ENCODE measurements around the gene TPBGL.

Gene TPBGL

DNA sequence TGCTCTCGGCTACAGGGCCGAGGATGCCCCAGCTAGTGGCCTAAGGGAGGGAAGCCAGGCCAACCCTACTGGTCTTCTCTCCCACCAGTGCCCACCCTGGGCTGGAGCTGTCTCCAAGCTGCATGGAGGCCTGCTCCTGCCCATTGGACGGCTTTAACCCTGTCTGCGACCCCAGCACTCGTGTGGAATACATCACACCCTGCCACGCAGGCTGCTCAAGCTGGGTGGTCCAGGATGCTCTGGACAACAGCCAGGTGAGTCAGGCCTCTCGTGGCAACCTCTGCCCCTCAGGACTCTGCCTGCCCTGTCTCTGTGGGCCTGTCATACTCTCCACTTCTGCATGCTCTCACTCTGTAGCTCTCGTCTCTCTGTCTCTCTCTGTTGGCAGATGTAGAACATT, 44.1 kb upstream of the TPBGL start:
- TF ChIP-seq, protein P1, sequence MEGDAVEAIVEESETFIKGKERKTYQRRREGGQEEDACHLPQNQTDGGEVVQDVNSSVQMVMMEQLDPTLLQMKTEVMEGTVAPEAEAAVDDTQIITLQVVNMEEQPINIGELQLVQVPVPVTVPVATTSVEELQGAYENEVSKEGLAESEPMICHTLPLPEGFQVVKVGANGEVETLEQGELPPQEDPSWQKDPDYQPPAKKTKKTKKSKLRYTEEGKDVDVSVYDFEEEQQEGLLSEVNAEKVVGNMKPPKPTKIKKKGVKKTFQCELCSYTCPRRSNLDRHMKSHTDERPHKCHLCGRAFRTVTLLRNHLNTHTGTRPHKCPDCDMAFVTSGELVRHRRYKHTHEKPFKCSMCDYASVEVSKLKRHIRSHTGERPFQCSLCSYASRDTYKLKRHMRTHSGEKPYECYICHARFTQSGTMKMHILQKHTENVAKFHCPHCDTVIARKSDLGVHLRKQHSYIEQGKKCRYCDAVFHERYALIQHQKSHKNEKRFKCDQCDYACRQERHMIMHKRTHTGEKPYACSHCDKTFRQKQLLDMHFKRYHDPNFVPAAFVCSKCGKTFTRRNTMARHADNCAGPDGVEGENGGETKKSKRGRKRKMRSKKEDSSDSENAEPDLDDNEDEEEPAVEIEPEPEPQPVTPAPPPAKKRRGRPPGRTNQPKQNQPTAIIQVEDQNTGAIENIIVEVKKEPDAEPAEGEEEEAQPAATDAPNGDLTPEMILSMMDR (IDR thresholded peaks at IDR 0.05; ENCODE audit: borderline replicate concordance, insufficient read depth, low read depth, low read length) = no peak
- no peak overlapping the region for H3K4me3 ChIP-seq (ENCODE audit: low read depth, low read length)

DNA sequence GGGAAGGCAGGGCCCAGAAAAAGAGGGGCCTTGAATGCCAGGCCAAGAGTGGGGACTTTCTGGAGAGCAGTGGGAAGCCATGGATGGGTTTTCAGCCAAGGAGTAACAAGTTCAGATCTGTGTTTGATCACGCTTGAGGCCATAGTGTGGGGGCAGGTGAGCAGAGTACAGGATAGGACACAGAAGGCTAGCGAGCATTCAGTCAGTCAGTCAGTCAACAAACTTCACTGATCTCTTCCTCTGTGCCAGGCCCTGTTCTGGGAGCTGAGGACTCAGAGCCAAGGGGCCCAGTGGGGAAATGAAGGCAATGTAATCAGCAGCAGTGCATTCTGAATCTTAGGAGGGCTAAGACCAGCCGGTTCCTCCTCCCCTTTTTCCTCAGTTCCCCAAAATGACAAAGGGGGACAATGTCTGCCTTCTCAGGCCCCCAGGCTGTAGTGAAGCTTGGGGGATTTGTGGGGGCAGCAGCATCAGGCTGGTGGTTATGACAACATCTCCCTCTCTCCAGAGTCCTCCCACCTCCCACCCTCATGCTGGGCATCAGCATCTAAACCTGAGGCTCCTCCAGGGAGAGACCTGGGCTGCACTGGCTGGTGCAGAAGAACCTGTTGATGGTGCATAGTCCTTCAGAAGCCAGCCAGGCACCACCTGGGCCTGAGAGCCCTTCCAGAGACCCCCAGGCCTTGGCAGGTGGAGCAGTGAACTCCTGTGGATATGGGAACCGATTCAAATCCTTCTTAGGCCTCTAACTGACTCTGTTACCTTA, 42.9 kb upstream of the TPBGL start:
- TF ChIP-seq, protein P1 (IDR thresholded peaks at IDR 0.05; ENCODE audit: borderline replicate concordance, insufficient read depth, low read depth, low read length) = no peak

DNA sequence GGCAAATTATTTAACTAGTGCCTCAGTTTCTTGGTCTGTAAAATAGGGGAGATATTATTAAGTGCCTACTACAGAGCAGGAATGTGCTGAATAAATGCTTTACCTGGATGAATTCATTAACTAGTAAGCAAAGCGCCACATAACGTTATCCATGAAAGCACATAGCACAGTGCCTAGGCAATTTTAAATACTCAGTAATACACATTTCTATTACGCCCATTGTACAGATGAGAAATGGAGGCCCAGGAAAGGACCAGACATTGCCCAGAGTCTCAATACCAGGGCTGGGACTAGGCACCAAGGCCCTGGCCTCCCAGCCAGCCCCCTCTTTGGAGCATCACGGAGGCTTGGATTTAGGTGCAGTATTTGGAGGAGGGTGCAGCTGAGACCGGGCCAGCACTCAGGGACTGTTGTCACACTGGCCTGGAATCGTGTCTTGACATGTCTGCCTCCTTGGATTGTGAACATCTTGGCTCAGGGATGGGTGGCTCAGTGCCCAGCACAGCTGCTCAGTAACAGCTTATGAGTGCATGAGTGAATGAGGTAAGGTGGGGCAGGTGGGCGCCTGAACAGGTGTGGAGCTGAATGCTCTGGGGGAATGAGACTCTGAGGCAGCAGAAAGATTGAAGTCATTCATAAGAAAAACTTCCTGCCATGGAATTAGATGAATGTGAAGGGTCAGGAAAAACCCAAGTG, 42.1 kb upstream of the TPBGL start:
- TF ChIP-seq, protein P1 (IDR thresholded peaks at IDR 0.05; ENCODE audit: borderline replicate concordance, insufficient read depth, low read depth, low read length) = no peak
- H3K4me3 ChIP-seq (ENCODE audit: low read depth, low read length) = no peak overlapping the region

More for the DNA sequence above, 42.9 kb upstream of the TPBGL start:
- H3K4me3 ChIP-seq (ENCODE audit: low read depth, low read length) = no peak overlapping the region

DNA sequence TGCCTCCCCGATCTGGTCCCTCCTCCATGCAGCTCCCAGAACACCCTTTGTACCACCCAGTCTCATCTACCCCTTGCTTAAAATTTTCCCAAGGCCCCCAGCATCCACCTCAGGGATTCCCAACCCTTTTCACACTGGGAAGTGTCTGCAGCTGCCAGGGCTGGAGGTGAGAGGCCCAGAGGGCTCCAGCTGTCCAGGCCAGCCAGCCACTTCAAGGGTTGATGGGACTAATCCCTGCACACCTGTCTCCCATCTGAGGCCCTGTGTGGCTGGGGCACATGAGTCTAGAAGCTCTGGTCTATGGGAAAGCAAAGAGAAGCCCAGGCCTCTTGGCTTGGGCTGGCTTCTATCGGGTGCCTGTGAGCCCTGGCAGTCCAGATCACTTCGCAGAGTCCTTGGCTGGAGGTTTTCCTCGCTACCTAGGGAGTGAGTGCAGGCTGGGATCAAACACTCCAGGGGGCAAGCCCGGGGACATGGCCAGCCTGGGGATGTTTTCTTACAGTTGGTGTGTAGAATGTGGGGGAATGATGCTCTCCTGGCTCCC, 41.1 kb upstream of the TPBGL start:
- TF ChIP-seq, protein P1 (IDR thresholded peaks at IDR 0.05; ENCODE audit: borderline replicate concordance, insufficient read depth, low read depth, low read length) = no peak
- no peak overlapping the region for H3K4me3 ChIP-seq (ENCODE audit: low read depth, low read length)

DNA sequence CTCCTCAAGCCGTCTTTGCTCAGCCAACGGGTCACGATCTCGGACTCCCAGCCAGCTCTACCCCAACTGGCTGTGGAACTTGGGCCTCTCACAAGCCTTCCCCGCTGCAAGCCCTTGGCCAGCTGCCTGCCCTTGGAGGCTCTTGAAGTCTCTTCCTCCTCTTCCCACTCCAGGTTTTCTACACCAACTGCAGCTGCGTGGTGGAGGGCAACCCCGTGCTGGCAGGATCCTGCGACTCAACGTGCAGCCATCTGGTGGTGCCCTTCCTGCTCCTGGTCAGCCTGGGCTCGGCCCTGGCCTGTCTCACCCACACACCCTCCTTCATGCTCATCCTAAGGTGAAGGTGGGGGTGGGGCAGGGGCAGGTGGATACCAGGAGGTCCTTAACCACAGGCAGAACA, 40.5 kb upstream of the TPBGL start:
- TF ChIP-seq, protein P1 (IDR thresholded peaks at IDR 0.05; ENCODE audit: borderline replicate concordance, insufficient read depth, low read depth, low read length) = no peak
- no peak overlapping the region for H3K4me3 ChIP-seq (ENCODE audit: low read depth, low read length)

DNA sequence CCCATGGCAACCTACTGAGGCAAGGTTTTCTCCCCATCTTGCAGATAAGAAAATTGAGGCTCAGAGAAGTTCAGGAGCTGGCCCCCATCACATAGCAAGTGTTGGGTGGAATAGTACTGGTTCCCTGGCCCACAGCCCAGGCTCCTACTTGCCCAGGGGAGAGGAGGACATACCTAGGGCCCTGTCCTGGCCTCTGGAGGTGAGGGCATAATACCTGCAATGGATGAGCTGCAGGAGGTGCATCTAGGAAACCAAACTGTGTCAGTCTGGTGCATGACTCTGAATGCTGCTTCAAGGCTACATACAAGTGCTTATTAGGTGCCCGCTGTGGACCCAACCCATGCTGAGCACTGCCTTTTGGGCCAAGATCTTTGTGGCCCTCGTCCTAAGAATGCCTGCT, 40.0 kb upstream of the TPBGL start:
- H3K4me3 ChIP-seq (ENCODE audit: low read depth, low read length) = no peak overlapping the region
- TF ChIP-seq, protein P1 (IDR thresholded peaks at IDR 0.05; ENCODE audit: borderline replicate concordance, insufficient read depth, low read depth, low read length) = no peak
